Stimulated activated CD4-positive, alpha-beta T cell treated with anti-CD3 and anti-CD28 coated beads, Interleukin-2, amount 100 ng/mL, for 48 hours (primary cell): Measurements from ENCODE around the gene TENM4.
A peak's percentile ranks its signal among the peaks of the same experiment; 100 is the strongest.

Experiments used
- DNase-seq, 2 donors: peaks; one replicate each; pipeline ENCODE4 v3.0.0-alpha.2; 2020

Gene TENM4

GRCh38 chr11:79417069-79417920 is 23.5 kb downstream of the TENM4 start:
- DNase-seq = no peak

GRCh38 chr11:79415912-79416311 is 24.9 kb downstream of the TENM4 start:
- DNase-seq = no peak

GRCh38 chr11:79415411-79415810 is 25.4 kb downstream of the TENM4 start:
- no peak for DNase-seq

- DNase-seq = no peak
Measured at GRCh38 chr11:79414644-79415317, 26.0 kb downstream of the TENM4 start.

GRCh38 chr11:79414041-79414440 is 26.8 kb downstream of the TENM4 start:
- no peak for DNase-seq

GRCh38 chr11:79413268-79413667 is 27.6 kb downstream of the TENM4 start:
- DNase-seq = no peak

GRCh38 chr11:79412761-79413160 is 28.1 kb downstream of the TENM4 start:
- DNase-seq = no peak

GRCh38 chr11:79409330-79409729 is 31.5 kb downstream of the TENM4 start:
- DNase-seq = no peak

- no peak for DNase-seq
Measured at GRCh38 chr11:79406376-79406775, 34.5 kb downstream of the TENM4 start.

- DNase-seq = no peak
Measured at GRCh38 chr11:79404806-79405205, 36.0 kb downstream of the TENM4 start.

GRCh38 chr11:79404325-79404724 is 36.5 kb downstream of the TENM4 start:
- DNase-seq = no peak

- DNase-seq = no peak
Measured at GRCh38 chr11:79403839-79404238, 37.0 kb downstream of the TENM4 start.

GRCh38 chr11:79402912-79403311 is 37.9 kb downstream of the TENM4 start:
- DNase-seq = no peak

- peak in 1 of 2 donors; percentile 0 for DNase-seq
Measured at GRCh38 chr11:79400717-79401330, 40.0 kb downstream of the TENM4 start.

GRCh38 chr11:79400206-79400605 is 40.6 kb downstream of the TENM4 start:
- no peak for DNase-seq

- no peak for DNase-seq
Measured at GRCh38 chr11:79397252-79397651, 43.6 kb downstream of the TENM4 start.

GRCh38 chr11:79396674-79397073 is 44.2 kb downstream of the TENM4 start:
- DNase-seq = no peak

- no peak for DNase-seq
Measured at GRCh38 chr11:79396001-79396400, 44.8 kb downstream of the TENM4 start.

GRCh38 chr11:79393362-79394043 is 47.3 kb downstream of the TENM4 start:
- no peak for DNase-seq

- no peak for DNase-seq
Measured at GRCh38 chr11:79392161-79392560, 48.7 kb downstream of the TENM4 start.

- no peak for DNase-seq
Measured at GRCh38 chr11:79390923-79391322, 49.9 kb downstream of the TENM4 start.

GRCh38 chr11:79390477-79390876 is 50.4 kb downstream of the TENM4 start:
- DNase-seq = no peak

GRCh38 chr11:79388201-79388600 is 52.6 kb downstream of the TENM4 start:
- DNase-seq = no peak
